Adipose tissue (tissue), 3 donors: Measurements from ENCODE around the gene PRSS21. TPM values are rescaled to one million over a fixed set of nuclear protein-coding genes. Genes with fewer than 3 reads are reported as not detected.

Experiments
- H3K27ac ChIP-seq: one replicate; pipeline ENCODE4 v1.5.1; 2013; ENCODE audit warnings: low read depth, low read length
- WGBS, 3 donors: extraction: QIAGEN DNeasy Blood & Tissue Kit; methylation state at CpG; one replicate each; pipeline ENCODE4 v1.1.7; 2013; 5-methylcytosine and 5-hydroxymethylcytosine counted together
- polyA plus RNA-seq, 3 donors: library from polyadenylated mRNA; stranded (reverse); fragments of 200-250 nt; gene quantifications; one replicate each; pipeline ENCODE4 v1.2.3, GENCODE V29; 2013
- donor health status: healthy with polysubstance abuse.
- donor health status: Bipolar disorder and iron deficiency.
- donor health status: healthy.

PRSS21 gene
- polyA plus RNA-seq, 3 donors, result 0.39 to 0.77 TPM; not detected in 1

DNA sequence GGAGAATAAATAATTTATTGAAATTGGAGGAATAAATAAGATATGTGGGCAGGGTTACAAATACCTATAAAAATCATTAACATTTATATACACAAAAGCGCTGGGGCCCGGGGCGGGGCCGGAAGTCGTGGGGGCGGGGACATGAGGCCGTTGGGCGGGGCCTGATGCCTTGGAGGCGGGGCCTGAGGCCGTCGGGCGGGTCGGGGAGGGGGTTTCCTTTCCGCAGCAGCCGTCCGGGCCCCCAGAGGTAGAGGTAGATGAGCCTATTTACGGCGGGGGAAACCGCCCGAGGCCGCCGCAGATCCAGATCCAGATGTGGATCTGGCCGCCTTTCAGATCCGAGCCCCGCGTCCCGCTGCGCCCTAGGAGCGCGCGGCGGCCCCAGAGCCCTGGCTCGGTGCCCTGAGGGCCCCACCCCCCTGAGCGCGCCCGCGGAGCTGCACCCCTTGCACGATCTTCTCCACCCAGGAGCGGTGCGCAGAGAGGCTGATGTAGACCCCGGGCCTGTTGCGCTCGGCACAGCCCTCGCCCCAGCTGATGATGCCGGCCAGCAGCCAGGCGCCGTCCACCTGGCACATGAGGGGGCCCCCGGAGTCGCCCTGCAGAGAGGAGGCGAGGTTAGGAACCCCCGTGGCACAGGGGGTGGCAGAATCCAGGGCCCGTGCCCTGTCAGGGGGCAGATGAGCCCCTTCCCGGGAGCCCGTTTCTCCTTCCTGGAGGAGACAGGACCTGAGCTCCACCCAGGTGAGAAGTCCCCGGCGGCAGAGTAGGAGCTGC is 35.9 kb downstream of the PRSS21 start:
- WGBS, 3 donors, result 47 to 74% (median 49%) methylated on average over 47 to 56 of the region's 56 CpGs
- H3K27ac ChIP-seq, result no peak overlapping the region

DNA sequence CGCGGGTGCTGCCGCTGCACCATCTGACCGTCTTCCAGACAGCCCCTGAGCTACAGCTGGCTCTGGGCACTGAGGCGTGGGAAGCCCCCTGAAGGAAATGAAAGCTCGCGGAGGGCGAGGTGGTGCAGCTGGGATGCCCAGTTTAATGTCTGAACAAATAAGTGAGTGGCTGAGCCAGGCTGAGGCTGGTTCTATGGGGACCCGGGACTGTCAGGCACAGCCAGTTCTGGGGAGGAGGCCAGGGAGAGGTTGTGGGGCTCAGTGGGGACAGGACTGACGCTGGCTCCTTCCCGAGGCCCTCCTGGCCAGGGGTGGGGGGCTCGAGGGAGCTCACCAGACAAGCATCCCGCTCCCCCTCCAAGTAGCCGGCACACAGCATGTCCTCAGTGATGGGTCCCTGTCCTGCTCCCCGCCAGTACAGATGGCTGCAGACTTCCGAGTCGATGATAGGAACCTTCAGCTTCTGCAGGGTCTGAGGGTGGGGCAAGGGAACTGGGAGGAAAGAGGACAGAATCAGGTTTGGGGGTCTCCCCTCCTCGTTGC is 36.6 kb downstream of the PRSS21 start:
- 75 to 87% (median 82%) methylated on average over 18 of the region's 18 CpGs for WGBS, 3 donors
- no peak overlapping the region for H3K27ac ChIP-seq

DNA sequence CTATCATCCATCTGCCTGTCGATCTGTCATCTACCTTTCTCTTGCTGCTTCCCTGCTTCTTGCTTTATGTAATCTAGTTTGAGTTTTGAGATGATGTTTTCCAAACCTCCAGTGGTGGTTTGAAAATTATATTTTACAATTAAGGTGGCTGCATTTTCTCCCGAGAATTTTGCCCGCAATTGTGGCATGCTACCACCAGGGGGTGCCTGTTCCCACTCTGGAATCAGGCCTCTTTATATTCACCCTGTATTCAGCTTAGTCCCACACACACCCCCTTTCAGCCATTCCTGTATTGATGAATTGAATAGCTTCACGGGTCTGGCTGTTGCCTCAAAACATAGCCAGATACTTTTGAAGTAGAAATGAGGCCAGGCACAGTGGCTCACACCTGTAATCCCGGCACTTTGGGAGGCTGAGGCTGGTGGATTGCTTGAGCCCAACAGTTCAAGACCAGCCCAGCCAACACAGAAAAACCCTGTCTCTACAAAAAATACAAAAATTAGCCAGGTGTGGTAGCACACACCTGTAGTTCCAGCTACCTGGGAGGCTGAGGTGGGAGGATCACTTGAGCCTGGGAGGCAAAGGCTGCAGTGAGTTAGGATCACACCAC is 37.8 kb downstream of the PRSS21 start:
- 60 to 77% (median 76%) methylated on average over 5 of the region's 5 CpGs for WGBS, 3 donors
- no peak overlapping the region for H3K27ac ChIP-seq

DNA sequence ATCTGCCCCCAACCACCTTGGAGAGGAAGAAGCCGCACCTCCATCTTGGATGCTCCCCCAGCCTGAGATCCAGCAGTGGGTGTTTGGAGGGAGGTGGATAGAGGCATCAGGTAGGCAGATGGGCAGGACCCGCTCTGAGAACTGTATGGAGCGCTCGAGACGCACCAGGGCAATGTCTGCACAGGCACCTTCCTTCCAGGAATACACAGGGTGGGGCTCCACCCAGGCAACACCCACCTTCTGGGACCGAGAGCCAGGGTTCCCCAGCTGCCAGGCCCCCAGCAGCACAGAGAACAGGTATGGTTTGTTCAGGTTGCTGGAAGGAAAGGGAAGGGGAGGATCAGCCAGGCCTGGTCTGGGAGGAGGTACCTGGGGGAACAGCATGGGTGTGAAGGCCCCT is 38.5 kb downstream of the PRSS21 start:
- no peak overlapping the region for H3K27ac ChIP-seq
- 78 to 89% (median 82%) methylated on average over 6 of the region's 6 CpGs for WGBS, 3 donors

DNA sequence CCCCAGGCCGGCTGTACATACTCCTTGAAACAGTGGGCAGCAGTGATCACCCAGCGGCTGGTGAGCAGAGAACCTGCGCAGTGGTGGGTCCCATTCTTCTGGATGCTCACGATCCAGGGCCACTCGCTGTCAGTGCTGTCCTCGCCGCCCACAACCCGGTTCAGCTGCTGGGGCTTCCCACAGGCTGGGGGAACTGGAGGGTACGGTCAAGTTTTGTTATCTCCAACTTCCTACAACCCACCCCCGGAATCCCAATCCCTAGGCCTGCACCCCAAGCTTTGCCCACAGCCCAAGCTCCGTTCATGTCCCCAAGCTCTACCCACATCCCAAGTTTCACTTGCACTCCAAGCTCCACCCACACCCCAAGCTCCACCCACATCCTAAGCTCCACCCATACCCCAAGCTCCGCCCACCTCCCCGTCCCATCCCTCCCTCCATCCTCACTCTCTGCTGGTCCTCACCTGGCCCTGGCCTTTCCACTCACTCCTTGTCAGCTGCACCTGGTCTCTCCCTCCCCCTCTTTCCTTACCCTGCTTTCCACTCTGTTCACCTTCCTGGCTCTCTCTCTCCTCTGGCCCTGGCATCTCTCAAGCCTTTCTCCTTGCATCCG is 39.1 kb downstream of the PRSS21 start:
- H3K27ac ChIP-seq, result no peak overlapping the region
- WGBS, 3 donors, result 80 to 90% (median 82%) methylated on average over 14 of the region's 14 CpGs

DNA sequence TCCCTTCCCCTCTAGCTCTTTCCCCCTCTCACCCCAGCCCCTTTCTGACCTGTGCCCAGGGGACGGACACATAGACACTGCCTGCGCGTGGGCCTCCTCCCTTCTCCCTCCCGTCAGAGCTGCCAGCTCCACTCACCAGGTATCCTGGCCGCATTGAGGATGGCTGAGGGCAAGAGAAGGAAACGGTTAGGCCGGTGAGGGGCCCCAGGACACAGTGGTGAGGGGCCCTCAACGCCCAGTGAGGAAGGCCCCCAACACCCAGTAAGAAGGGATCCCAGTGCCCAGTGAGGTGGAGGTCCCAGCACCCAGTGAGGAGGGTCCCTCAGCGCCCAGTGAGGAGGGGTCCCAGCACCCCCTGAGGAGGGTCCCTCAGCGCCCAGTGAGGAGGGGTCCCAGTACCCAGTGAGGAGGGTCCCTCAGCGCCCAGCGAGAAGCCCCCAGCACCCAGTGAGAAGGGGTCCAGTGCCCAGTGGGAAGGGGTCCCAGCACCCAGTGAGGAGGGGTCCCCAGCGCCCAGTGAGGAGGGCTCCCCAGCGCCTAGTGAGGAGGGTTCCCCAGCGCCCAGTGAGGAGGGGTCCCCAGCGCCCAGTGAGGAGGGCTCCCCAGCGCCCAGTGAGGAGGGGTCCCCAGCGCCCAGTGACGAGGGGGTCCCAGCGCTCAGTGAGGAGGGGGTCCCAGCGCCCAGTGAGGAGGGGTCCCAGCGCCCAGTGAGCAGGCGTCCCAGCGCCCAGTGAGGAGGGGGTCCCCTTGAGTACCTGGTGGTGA is 39.8 kb downstream of the PRSS21 start:
- H3K27ac ChIP-seq, result no peak overlapping the region
- WGBS, 3 donors, result 82 to 86% (median 86%) methylated on average over 21 to 24 of the region's 24 CpGs

DNA sequence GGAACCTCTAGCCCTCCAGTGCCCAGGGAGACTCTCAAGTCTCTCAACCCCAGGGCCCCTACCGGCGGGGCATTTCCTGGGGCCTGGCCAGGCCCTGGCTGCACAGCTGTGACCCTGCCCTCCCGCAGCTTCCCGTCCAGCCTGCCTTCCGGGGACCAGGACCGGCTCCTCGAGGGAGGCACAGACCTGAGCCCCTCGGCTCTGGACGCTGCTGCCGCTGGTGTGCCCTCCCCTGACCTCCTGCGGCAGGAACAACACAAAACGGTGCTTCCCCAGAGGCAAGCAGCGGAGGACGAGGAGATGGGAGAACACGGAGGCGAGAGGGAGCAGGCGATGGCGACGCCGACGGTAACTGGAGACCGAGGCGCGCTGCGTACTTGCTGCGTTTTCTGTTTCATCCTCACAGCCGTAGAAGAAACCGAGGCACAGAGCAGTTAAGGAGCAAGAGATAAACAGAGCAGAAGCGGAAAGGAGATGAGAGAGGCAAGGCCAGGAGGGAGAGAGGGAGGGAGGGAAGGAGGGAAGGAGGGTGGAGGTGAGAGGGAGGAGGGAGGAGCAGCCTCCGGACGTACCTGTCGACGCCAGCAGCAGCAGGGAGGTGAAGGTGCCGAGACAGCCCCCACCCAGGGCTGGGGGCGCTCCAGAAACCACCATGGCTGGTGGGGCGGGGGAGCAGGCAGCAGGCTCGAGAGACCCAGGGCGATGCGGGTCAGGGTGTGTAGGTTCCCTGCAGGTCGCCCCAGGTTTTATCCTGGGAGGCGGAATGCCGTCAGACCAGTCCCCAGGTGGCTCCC is 40.6 kb downstream of the PRSS21 start, which contains the start of gene PRSS22:
TSS of gene PRSS22 (minus strand) at position 720 of the 794 bp plus-strand sequence. CDS start at position 654, 66 bp downstream.
- H3K27ac ChIP-seq, result no peak within 1 kb of the TSS
- WGBS, 3 donors, result 7 to 11% (median 7%) methylated on average over 40 to 42 of the region's 42 CpGs

DNA sequence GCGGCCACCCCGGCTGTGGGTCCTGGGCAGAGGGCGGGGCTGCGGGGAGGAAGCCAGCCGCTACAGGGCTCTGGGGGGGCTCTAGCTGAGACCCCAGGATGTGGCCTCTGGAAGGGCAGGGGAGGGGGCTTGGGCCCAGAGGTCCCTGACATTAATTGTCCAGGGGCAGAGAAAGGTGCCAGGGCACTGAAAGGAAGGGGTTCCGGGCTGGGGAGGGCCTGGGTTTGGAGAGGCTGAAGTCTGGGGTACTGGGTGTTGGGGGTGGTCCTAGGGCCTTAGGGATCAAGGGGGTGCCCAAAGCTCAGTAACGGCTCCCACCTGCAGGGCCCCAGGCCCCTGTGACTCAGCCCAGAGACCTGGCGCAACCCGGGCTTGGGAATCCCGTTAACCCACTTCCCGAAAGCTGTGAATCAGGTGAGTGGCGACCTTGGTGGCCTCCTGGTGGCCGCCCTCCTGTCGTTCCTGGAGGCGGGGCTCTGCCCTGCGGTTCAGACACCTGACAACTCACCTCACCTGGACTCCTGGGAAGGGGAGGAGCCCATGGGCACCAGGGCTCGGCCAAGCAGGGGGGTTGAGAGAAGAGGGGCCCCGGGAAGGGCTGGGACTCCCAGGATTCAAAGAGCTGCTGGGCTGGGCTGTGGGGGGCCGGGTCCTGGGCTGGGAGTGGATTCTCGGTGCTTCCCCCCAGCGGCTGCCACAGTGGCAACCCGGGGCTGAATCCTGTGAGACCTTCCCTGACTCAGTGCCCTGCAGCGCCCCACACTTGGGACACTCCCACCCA is 41.4 kb downstream of the PRSS21 start:
- WGBS, 3 donors, result 9 to 27% (median 15%) methylated on average over 21 to 23 of the region's 23 CpGs
- H3K27ac ChIP-seq, result no peak overlapping the region

DNA sequence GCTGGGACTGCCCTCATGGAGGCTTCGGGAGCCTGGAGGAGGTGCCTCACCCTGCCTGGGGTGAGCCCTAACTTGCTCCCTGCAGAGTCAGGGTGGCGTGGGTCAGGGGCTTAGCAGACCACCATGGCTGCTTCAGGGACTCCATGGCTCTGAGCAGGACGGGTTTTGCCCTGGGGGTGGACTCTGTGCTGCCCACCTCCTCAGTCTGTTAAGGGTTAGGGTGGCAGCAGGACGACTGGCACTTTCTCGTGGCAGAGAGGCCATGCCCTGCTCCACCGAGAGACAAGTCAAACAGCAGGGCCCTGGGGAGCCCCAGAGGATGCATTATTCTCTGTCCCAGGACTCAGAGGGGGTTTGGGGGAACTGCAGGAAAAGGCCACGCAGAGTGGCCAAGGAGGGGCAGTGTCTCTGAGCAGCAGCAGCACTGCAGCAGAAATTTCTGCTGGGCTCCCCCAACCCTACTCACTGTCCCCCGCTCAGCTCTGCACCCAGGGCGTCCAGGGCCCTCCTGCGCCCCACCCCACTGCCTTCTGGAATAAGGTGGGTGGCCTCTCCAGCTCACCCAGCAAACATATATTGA is 42.7 kb downstream of the PRSS21 start:
- H3K27ac ChIP-seq, result no peak overlapping the region
- 73 to 86% (median 80%) methylated on average over 10 of the region's 10 CpGs for WGBS, 3 donors

DNA sequence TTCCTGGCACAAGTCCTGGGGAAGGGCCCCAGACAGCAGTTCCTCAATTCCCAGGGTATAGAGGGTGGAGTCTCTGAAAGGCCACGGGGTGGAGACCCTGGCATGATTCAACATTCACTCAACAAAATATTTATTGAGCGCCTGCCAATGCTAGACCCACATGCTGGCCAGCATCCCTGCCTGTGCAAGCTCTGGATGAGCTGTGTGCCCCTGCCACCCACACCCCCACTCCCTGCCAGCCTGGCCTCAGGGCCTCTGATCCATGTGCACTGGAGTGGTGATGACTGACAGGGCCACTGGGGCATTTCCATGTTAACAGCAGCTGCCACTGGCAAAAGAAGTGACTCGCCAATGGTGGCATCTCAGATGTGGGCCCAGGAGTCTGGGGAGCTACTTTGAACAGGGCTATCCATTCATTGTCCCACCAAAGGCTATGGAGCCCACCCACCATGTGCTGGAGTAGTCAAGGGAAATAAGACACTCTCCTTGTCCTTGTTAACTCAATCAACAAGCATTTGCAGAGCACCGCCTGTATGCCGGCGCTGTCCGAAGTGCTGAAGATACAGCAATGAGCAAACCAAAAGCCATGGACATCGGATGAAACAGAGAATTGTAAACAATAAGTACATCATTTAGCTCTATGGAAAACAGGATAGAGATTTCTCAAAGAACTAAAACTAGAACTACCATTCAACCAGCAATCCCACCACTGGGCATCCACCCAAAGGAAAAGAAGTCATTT is 44.0 kb downstream of the PRSS21 start:
- H3K27ac ChIP-seq, result no peak overlapping the region
- WGBS, 3 donors, result 69 to 83% (median 79%) methylated on average over 8 of the region's 8 CpGs

DNA sequence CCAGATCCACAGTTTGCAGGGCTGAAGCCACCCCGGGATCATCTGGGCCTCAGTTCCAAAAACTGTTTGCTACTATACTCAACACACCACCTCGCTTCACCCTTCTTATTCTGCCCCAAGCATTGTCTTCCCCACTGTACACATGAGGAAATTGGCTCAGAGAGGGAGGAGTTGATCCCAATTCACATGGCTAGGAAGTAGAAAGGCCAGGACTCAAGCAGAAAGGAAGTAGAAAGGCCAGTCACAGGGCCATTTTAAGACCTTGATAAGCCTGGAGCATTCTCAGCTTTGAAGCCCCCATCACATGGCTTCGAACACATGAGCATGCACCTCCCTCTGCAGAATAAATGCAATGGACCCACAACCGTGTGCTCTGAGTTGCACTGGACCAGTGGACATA is 48.6 kb downstream of the PRSS21 start:
- 61 to 75% (median 71%) methylated on average over 4 of the region's 4 CpGs for WGBS, 3 donors
- H3K27ac ChIP-seq, result no peak overlapping the region

DNA sequence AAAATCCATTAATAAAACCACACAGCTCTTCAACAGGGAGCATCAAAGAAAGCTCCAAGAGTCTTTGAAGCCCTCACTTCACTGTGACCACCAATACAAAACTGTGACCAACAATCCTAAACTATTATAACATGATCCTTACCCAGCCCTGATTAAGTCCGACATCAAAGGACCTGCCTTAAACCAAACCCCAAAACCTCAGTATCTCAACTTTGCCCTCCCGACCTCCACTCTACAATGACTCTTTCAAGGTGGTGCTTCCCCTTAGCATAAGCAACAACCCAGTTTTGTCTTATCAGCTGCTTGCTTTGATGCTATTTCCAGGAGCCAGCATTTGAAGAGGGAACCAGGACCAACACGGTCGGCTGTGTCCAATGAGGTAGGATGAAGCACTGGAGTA is 49.4 kb downstream of the PRSS21 start:
- H3K27ac ChIP-seq, result no peak overlapping the region
- WGBS, 3 donors, result 56 to 74% (median 62%) methylated on average over 4 of the region's 4 CpGs

DNA sequence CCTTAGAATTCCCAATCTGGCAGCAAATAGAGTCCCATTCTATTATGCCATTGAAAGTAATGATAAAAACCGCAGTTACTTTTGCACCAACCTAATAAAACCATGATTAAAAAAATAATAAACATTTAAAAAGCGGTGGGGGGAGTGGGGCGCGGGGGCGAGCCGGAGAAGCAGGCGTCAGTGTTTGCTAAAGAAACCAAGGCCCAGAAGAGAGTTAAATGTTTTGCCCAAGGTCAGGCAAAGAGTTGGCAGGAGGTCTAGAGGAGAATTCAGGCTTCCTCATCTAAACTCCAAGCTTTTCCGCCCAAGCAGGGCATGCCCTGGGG is 50.6 kb downstream of the PRSS21 start:
- 15 to 34% (median 26%) methylated on average over 8 of the region's 8 CpGs for WGBS, 3 donors
- H3K27ac ChIP-seq, result no peak overlapping the region

DNA sequence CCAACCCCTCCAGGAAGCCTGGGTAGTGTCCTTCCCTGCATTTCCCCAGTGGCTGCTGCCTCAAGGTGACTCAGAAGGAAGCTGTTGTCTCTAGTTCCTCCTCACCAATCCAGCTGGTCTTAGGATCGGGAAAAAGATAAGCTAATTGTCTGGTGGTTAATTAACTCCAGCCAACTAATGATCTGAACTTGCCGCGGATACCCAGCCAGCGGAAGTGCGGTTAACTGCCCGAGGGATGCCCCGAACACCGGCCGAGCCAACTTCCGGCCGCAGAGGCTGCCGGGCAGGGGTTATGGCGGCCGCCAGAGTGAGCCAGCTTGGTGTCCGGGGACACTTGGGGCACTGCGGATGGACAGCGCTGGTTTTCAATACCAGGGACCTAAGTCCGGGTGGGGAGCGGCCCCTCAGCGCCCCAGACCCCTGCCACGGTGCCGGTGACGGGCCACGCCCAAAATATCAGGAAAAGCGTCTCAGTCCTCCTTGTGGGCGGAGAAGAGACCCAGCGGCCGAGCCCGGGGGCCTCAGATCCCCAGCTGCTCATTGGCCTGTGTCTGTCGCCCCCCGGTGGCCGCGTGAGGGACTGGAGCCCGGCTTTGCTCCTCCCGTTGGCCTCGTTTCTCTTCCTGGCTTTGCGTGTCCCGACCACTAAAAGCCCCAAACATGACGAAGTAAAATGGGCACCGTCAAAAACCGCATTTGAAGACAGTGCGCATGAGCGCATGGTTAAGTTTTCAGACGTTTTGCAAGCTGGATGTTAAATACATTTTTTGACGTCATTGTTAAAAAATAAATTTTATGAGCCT is 51.2 kb downstream of the PRSS21 start:
- WGBS, 3 donors, result 0 to 1% (median 0%) methylated on average over 35 to 45 of the region's 45 CpGs
- H3K27ac ChIP-seq, result peak overlapping the region; percentile 51
